HT-29 (cell line): Measurements from ENCODE around the gene CPE. TPM values are rescaled to one million over a fixed set of nuclear protein-coding genes. Genes with fewer than 3 reads are reported as not detected.
"Not testable (repeated sequence)": the region's sequence is repeated elsewhere in the genome, so short reads cannot be mapped to it uniquely, and the experiment has no call there.

Experiments
- DNase-seq: peaks from one replicate; pipeline ENCODE4 v3.0.0-alpha.2; 2015; ENCODE audit warnings: low spot score
- total RNA-seq: library from RNA; depleted of rRNA; stranded (reverse); fragments of >200 nt; shearing (Covaris generic); gene quantifications from 2 replicates; pipeline ENCODE4 v1.2.3, GENCODE V29; 2014

CPE gene
- total RNA-seq, 1 experiment from 2014 or later: not detected

GRCh38 chr4:165461159-165461821, 82.5 kb downstream of the CPE start:
- no peak for DNase-seq

DNA sequence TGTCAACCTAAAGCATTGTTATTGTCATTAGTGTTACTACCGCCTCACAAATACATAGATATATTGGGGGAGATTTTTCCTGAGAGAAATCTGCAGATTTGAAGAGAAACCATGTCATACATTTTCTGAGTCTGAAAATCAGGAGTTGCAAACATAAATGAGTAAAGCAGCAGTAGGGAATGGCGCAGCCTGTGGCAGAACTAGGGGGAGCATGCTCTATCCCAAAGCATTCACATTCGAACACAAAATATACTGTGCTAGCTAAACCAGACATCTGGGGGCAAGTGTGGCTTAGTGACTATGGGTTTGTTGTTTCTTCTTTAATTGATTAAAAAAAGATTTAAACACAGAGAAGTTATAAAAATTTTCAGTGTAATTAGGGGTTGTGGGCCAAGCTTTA, 83.2 kb downstream of the CPE start:
- no peak for DNase-seq

DNA sequence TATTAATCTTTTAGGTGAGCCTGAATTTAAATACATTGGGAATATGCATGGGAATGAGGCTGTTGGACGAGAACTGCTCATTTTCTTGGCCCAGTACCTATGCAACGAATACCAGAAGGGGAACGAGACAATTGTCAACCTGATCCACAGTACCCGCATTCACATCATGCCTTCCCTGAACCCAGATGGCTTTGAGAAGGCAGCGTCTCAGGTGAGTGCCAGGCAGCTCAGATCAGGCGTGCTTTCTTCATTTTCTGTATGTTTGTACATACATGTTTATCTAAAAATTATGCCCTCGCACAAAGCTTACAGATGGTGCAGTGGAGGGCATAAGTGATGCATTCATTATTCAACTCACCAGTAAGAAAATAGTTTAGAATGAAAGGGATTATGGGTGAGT, 85.6 kb downstream of the CPE start:
- no peak for DNase-seq

DNA sequence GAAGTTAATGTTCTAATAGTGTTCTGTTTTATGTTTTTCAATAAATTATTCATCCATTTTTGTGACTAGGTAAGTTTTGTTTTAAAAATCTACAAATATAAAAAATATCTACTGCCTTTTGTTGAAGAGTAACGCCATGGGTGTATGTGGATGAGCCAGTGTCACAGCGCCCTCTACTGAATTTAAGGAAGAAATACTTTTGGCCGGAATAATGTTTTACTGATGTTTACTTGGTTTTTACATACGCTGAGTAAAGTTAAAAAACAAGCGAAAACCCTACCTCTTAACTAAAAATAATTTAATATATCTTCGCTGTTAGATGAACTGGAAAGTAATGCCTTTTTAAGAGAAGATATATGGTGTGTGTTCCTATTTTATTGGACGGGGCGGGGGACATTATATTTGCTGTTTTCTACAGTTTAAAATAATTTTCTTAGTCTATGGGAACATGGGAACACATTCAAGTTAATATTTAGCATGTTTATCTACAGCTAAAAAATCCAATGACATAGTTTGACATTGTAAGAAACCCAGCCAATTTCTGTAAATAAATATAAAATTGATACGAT, 86.1 kb downstream of the CPE start:
- DNase-seq: peak; percentile 7

- DNase-seq: no peak
Observed at GRCh38 chr4:165470009-165470408, 91.2 kb downstream of the CPE start.

GRCh38 chr4:165472943-165473676, 94.3 kb downstream of the CPE start:
- no peak for DNase-seq

- DNase-seq: no peak
Observed at GRCh38 chr4:165474784-165475705, 96.2 kb downstream of the CPE start.

- no peak for DNase-seq
Observed at GRCh38 chr4:165475706-165476070, 96.9 kb downstream of the CPE start.

- DNase-seq: peak; percentile 79
Observed at GRCh38 chr4:165476214-165477098, 97.6 kb downstream of the CPE start.

GRCh38 chr4:165477799-165478198, 99.0 kb downstream of the CPE start:
- DNase-seq: no peak

- DNase-seq: no peak
Observed at GRCh38 chr4:165478260-165478659, 99.5 kb downstream of the CPE start.

- no peak for DNase-seq
Observed at GRCh38 chr4:165481053-165481835, 102.4 kb downstream of the CPE start.

GRCh38 chr4:165489786-165490185, 111.0 kb downstream of the CPE start:
- no peak for DNase-seq

- not testable (repeated sequence) for DNase-seq
Observed at GRCh38 chr4:165492583-165492982, 113.8 kb downstream of the CPE start.

DNA sequence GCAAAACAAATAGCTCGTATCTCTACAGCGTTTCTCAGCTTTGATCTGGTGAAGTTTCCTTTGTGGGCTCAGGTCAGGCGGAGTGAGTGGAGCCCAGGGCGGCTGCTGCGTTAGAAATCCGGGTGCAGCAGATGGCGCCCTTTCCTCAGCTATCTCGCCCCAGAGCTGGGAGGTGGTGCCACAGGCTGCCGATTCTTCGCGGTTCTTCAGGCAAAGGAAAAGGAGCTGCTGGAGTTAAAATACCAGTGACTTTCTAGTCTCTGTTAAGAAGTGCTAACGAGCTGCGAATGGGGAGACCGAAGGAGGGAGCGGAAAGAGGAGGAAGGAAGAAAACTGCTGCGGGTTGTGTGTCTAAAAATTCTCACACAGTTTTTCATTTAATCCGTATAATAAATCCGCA, 114.6 kb downstream of the CPE start:
- DNase-seq: peak; percentile 58

GRCh38 chr4:165502916-165503907, 124.4 kb downstream of the CPE start:
- DNase-seq: no peak

- no peak for DNase-seq
Observed at GRCh38 chr4:165504184-165504583, 125.4 kb downstream of the CPE start.

GRCh38 chr4:165505958-165506837, 127.4 kb downstream of the CPE start:
- no peak for DNase-seq
